A673 (cell line): Measurements from ENCODE around the gene HMGB1. TPM values are rescaled to one million over a fixed set of nuclear protein-coding genes. Genes with fewer than 3 reads are reported as not detected.
A peak's percentile ranks its signal among the peaks of the same experiment; 100 is the strongest.

Source experiments
- BruUV-seq: library from RNA; stranded (reverse); fragments of 400-500 nt; replicated peaks from 2 replicates; lab custom pipeline; 2021; lab: Mats Ljungman, UMichigan
- CTCF ChIA-PET: fragments of 300-600 bp; sonication (Branson Sonifier 250); formaldehyde crosslinking; loops from one replicate; lab custom pipeline; 2022; ENCODE audit warnings: antibody characterized with exemption; lab: Charles Lee
- POLR2A ChIA-PET: fragments of 300-600 bp; sonication (Branson Sonifier 250); formaldehyde crosslinking; loops from one replicate; lab custom pipeline; 2022; ENCODE audit warnings: antibody characterized with exemption; ENCODE audit not compliant: low non-redundant PET; lab: Charles Lee
- DNase-seq: peaks from one replicate; pipeline ENCODE4 v3.0.0-alpha.2; 2015; ENCODE audit warnings: low spot score
- H3K27ac ChIP-seq: fragments of 200-600 bp; sonication (generic); 2 replicates; pipeline ENCODE4 v1.5.1; 2016; ENCODE audit warnings: mixed run types, low read depth, mild to moderate bottlenecking, mixed read lengths, antibody characterized with exemption, low read length; ENCODE audit not compliant: poor library complexity, severe bottlenecking
- H3K27me3 ChIP-seq: fragments of 200-600 bp; sonication (generic); replicated peaks from 2 replicates; pipeline ENCODE4 v1.6.1; 2017; ENCODE audit warnings: mixed run types, low read depth, mild to moderate bottlenecking, mixed read lengths, antibody characterized with exemption, low read length; ENCODE audit not compliant: insufficient read depth, poor library complexity
- H3K36me3 ChIP-seq: fragments of 200-600 bp; sonication (generic); 2 replicates; pipeline ENCODE4 v1.6.1; 2016; ENCODE audit warnings: mixed run types, mild to moderate bottlenecking, mixed read lengths, antibody characterized with exemption, low read length; ENCODE audit not compliant: insufficient read depth, poor library complexity, severe bottlenecking
- H3K4me1 ChIP-seq: fragments of 200-600 bp; sonication (generic); 2 replicates; pipeline ENCODE4 v1.6.1; 2017; ENCODE audit warnings: mixed run types, mild to moderate bottlenecking, mixed read lengths, antibody characterized with exemption, low read length; ENCODE audit not compliant: insufficient read depth, poor library complexity, severe bottlenecking
- H3K4me3 ChIP-seq: fragments of 200-600 bp; sonication (generic); 2 replicates; pipeline ENCODE4 v1.5.1; 2016; ENCODE audit warnings: low read depth, mixed run types, mild to moderate bottlenecking, mixed read lengths, low read length; ENCODE audit not compliant: poor library complexity, severe bottlenecking
- H3K9me3 ChIP-seq: fragments of 200-600 bp; sonication (generic); 2 replicates; pipeline ENCODE4 v1.6.1; 2016; ENCODE audit warnings: mixed run types, low read depth, mild to moderate bottlenecking, mixed read lengths, antibody characterized with exemption, low read length; ENCODE audit not compliant: poor library complexity, severe bottlenecking
- CTCF ChIP-seq: fragments of 300-800, 200-600 bp; sonication (generic); conservative IDR thresholded peaks from 2 replicates; pipeline ENCODE4 v1.5.1; 2017; ENCODE audit warnings: low read depth, mild to moderate bottlenecking, antibody characterized with exemption, low read length, moderate library complexity, mixed read lengths
- EZH2 ChIP-seq: fragments of 200-600 bp; sonication (generic); IDR thresholded peaks from 2 replicates; pipeline ENCODE4 v1.6.1; 2017; ENCODE audit warnings: borderline replicate concordance, low read depth, mild to moderate bottlenecking, mixed read lengths, antibody characterized with exemption, low read length; ENCODE audit not compliant: poor library complexity, severe bottlenecking
- intact Hi-C: fragments of 100-400 bp; cut with micrococcal nuclease; formaldehyde crosslinking; loops from one replicate; pipeline ENCODE4 v1.10.0; 2022; ENCODE audit not compliant: unreplicated experiment
- total RNA-seq: library from RNA; stranded (reverse); gene quantifications from 2 replicates; pipeline ENCODE4 v1.2.3, GENCODE V29; 2021

Gene HMGB1
- total RNA-seq, 1 experiment from 2014 or later = 1,602 TPM

- no peaks in the 10 kb centered on the region for H3K27me3 ChIP-seq
- DNase-seq = no peak
- H3K27ac ChIP-seq = no peak overlapping the region
- H3K4me1 ChIP-seq = peaks cover 16% of the 10 kb centered on the region
- H3K9me3 ChIP-seq = no peaks in the 10 kb centered on the region
- intact Hi-C loops = no loop called here
- H3K4me3 ChIP-seq = no peak overlapping the region
- TF ChIP-seq CTCF (no peak), EZH2 (no peak)
- no TSS peak for BruUV-seq
- H3K36me3 ChIP-seq = no peaks in the 10 kb centered on the region
- ChIA-PET POLR2A (interaction anchor here (0.7 kb wide), 1 partner anchor 33 kb away, joined by 3 read pairs; no protein-coding TSS in a partner anchor), CTCF (no interaction called here)
Measured at GRCh38 chr13:30429235-30429634, 36.5 kb downstream of the HMGB1 start.

- intact Hi-C loops = loop anchor here (5.0 kb wide), 2 partner anchors 33 to 443 kb away; no protein-coding TSS in a partner anchor
- no peaks in the 10 kb centered on the region for H3K9me3 ChIP-seq
- H3K36me3 ChIP-seq = no peaks in the 10 kb centered on the region
- DNase-seq = no peak
- H3K27me3 ChIP-seq = no peaks in the 10 kb centered on the region
- no peak overlapping the region for H3K4me3 ChIP-seq
- ChIA-PET CTCF (no interaction called here), POLR2A (no interaction called here)
- H3K4me1 ChIP-seq = peaks cover 21% of the 10 kb centered on the region
- no peak overlapping the region for H3K27ac ChIP-seq
- TF ChIP-seq EZH2 (no peak), CTCF (no peak)
- BruUV-seq = no TSS peak
Measured at GRCh38 chr13:30423891-30424290, 41.8 kb downstream of the HMGB1 start.

- no peak for TF ChIP-seq CTCF
- TF ChIP-seq EZH2 = no peak
- Histone ChIP-seq H3K9me3 (no peaks in the 10 kb centered on the region), H3K27me3 (no peaks in the 10 kb centered on the region), H3K4me1 (peaks cover 31% of the 10 kb centered on the region), H3K4me3 (peak within 1 kb of the TSS; percentile 64), H3K36me3 (no peaks in the 10 kb centered on the region), H3K27ac (peak within 1 kb of the TSS; percentile 94)
- ChIA-PET POLR2A (interaction anchor here (0.5 to 0.9 kb wide), 4 partner anchors 12 to 116 kb away, joined by 3 to 5 read pairs (median 3); partner anchors contain the start of gene HMGB1), CTCF (no interaction called here)
- intact Hi-C loops = loop anchor here (5.0 kb wide), 2 partner anchors 35 to 445 kb away; no protein-coding TSS in a partner anchor
- BruUV-seq = no TSS peak
- peak; percentile 92 for DNase-seq
Measured at GRCh38 chr13:30422054-30422839, 43.5 kb downstream of the HMGB1 start, which contains the start of gene UBE2L5. UBE2L5 (plus strand) TSS chr13:30422493; CDS start chr13:30427991, 5,498 bp downstream.
